Right cardiac atrium (tissue), 5 donors: ENCODE results near the gene TRPC3. TPM values are rescaled to one million over a fixed set of nuclear protein-coding genes. Genes with fewer than 3 reads are reported as not detected.

Source experiments
- ATAC-seq, 2 donors: fragments of 200-7000 bp; cut with Tn5 transposase; one replicate each; pipeline versions ENCODE4 v1.8.0 to v1.9.1; 2020; ENCODE audit warnings: moderate library complexity in 2 of 2, mild to moderate bottlenecking in 1 of 2
- DNase-seq, 3 donors: peaks; one replicate each; pipeline ENCODE4 v3.0.0-alpha.2; 2020
- H3K27ac ChIP-seq: one replicate; pipeline ENCODE4 v1.5.1; 2013; ENCODE audit warnings: mild to moderate bottlenecking, low read length, control low read depth, moderate library complexity
- H3K27me3 ChIP-seq: one replicate; pipeline ENCODE4 v1.6.1; 2013; ENCODE audit not compliant: control insufficient read depth, insufficient read depth
- H3K4me1 ChIP-seq: one replicate; pipeline ENCODE4 v1.6.1; 2013; ENCODE audit warnings: low read length; ENCODE audit not compliant: control insufficient read depth, insufficient read depth
- H3K4me3 ChIP-seq: one replicate; pipeline ENCODE4 v1.5.1; 2013; ENCODE audit warnings: low read length, control low read depth
- H3K9me3 ChIP-seq: one replicate; pipeline ENCODE4 v1.6.1; 2013; ENCODE audit warnings: low read length; ENCODE audit not compliant: control insufficient read depth
- WGBS: extraction: QIAGEN DNeasy Blood & Tissue Kit; methylation state at CpG from one replicate; pipeline ENCODE4 v1.1.7; 2013; 5-methylcytosine and 5-hydroxymethylcytosine counted together
- intact Hi-C, 4 donors: fragments of 100-400 bp; cut with DNase I; formaldehyde crosslinking; loops; one replicate each; pipeline versions ENCODE4 v1.11.0 to v1.14.0; 2022 to 2023
- long read RNA-seq, 4 donors: library from polyadenylated mRNA; unstranded; transcript quantifications; one replicate each; pipeline ENCODE4 v2.0.0, GENCODE V29; 2020 to 2021
- polyA plus RNA-seq: library from polyadenylated mRNA; stranded (reverse); fragments of 200-250 nt; gene quantifications from one replicate; pipeline ENCODE4 v1.2.3, GENCODE V29; 2013
- total RNA-seq, 4 donors: library from RNA; stranded (reverse); fragmentation: NEBNext Ultra II Directional; extraction: Animal tissue kit (Norgen Biotek cat#: 25700); gene quantifications; one replicate each; pipeline ENCODE4 v1.2.1, GENCODE V29; 2021
- donor health status: healthy with polysubstance abuse.
- donor health status: DM: no; HTN: yes; CAD: no.
- donor health status: DM: no; HTN: no; CAD: no.
- donor health status: DM: no; HTN: yes; CAD: no; lungs with severe emphysema.
- donor health status: DM: yes; HTN: yes; CAD: no.

Gene TRPC3
- under 1 TPM; 0.15 to 0.34 (median 0.24) TPM for total RNA-seq
- 0.09 TPM for polyA plus RNA-seq
- long read RNA-seq, donor 1, partial matches to known transcripts, result 0 of 2 reads
- long read RNA-seq, donor 1, other reads (novel, unspliced or antisense), result 1 of 2 reads
- long read RNA-seq, donor 2, result 0 reads
- long read RNA-seq, donor 3, partial matches to known transcripts, result 0 of 1 reads
- long read RNA-seq, donor 3, other reads (novel, unspliced or antisense), result 1 of 1 reads
- long read RNA-seq, donor 4, result 0 reads

GRCh38 chr4:121951521-121952110 lies at the start of gene TRPC3:
Gene TRPC3, minus strand, starts transcription at chr4:121952060. Its CDS starts 380 bp downstream, at chr4:121951680.
- H3K9me3 ChIP-seq, result no peaks in the 10 kb centered on the region
- H3K4me3 ChIP-seq, result peak within 1 kb of the TSS; percentile 68
- ATAC-seq (peak; percentile 39 to 44), DNase-seq (peak; percentile 27 to 70 (median 69))
- no peak within 1 kb of the TSS for H3K27ac ChIP-seq
- H3K4me1 ChIP-seq, result no peaks in the 10 kb centered on the region
- intact Hi-C loops, result no loop called here
- peaks cover 3% of the 10 kb centered on the region for H3K27me3 ChIP-seq
- under 1% methylated on average over 69 of the region's 69 CpGs for WGBS

- no peaks in the 10 kb centered on the region for H3K27me3 ChIP-seq
- H3K4me1 ChIP-seq, result no peaks in the 10 kb centered on the region
- 46% methylated on average over 4 of the region's 4 CpGs for WGBS
- DNase-seq (no peak), ATAC-seq (no peak)
- H3K9me3 ChIP-seq, result no peaks in the 10 kb centered on the region
- no peak overlapping the region for H3K4me3 ChIP-seq
- no peak overlapping the region for H3K27ac ChIP-seq
- intact Hi-C loops, result no loop called here
These were observed 49.0 kb upstream of the TRPC3 start for GRCh38 chr4:122000849-122001248.

- 65% methylated on average over 4 of the region's 4 CpGs for WGBS
- no peaks in the 10 kb centered on the region for H3K4me1 ChIP-seq
- no peak for DNase-seq
- ATAC-seq, result no peak
- H3K27me3 ChIP-seq, result no peaks in the 10 kb centered on the region
- no peaks in the 10 kb centered on the region for H3K9me3 ChIP-seq
- no peak overlapping the region for H3K4me3 ChIP-seq
- no peak overlapping the region for H3K27ac ChIP-seq
- intact Hi-C loops, result no loop called here
These were observed 46.2 kb upstream of the TRPC3 start for GRCh38 chr4:121998024-121998423.

- Histone ChIP-seq H3K27ac (no peak overlapping the region), H3K27me3 (no peaks in the 10 kb centered on the region), H3K4me3 (no peak overlapping the region), H3K4me1 (no peaks in the 10 kb centered on the region), H3K9me3 (no peaks in the 10 kb centered on the region)
- DNase-seq (no peak), ATAC-seq (no peak)
- intact Hi-C loops, result no loop called here
- WGBS, result 67% methylated on average over 3 of the region's 3 CpGs
These were observed 44.1 kb upstream of the TRPC3 start for GRCh38 chr4:121995790-121996537.

DNA sequence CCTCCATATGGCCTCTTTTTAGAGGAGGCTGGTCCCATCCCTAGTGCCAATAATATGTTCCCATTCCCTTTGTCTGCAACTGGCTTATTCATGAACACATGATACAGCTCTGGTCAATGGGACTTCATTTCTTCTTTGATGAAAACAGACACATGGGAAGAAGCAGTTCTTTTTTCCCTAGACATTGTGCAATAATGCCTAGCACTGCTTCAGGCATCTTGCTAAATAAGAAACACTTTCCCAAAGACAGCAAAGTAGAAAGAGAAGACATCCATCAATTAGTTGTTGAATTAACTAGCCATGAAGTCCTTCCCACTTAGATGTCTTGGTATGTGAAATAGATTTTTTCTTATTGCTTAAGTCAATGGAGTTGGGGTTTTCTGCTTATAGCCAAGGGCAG lies 40.1 kb upstream of the TRPC3 start:
- ATAC-seq (no peak), DNase-seq (no peak)
- Histone ChIP-seq H3K4me3 (no peak overlapping the region), H3K27me3 (no peaks in the 10 kb centered on the region), H3K27ac (no peak overlapping the region), H3K9me3 (no peaks in the 10 kb centered on the region), H3K4me1 (no peaks in the 10 kb centered on the region)
- intact Hi-C loops, result no loop called here

DNA sequence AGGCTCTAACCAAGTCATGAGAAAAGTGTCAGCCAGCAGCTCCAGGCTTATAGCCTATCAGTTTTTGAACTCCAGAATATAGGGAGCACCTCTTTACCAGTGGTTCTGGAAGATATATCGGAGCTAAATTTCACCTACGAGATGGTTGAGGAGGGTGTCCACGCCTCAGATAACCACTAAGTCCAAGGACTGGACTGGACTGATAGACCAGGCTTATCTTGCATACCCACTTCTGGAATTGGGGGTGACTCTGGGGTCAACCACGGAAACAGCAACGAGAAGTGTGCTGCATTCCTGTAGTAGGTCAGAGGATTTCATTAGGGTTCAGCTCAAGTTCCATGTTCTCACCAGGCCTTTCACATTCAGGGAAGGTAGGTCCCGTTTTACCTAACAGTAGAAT lies 38.6 kb upstream of the TRPC3 start:
- Histone ChIP-seq H3K4me1 (no peaks in the 10 kb centered on the region), H3K27ac (no peak overlapping the region), H3K27me3 (no peaks in the 10 kb centered on the region), H3K4me3 (no peak overlapping the region), H3K9me3 (no peaks in the 10 kb centered on the region)
- ATAC-seq (no peak), DNase-seq (no peak)
- WGBS, result 47% methylated on average over 6 of the region's 6 CpGs
- intact Hi-C loops, result no loop called here

- no peaks in the 10 kb centered on the region for H3K4me1 ChIP-seq
- no peaks in the 10 kb centered on the region for H3K27me3 ChIP-seq
- no peak overlapping the region for H3K4me3 ChIP-seq
- intact Hi-C loops, result no loop called here
- H3K9me3 ChIP-seq, result no peaks in the 10 kb centered on the region
- DNase-seq (peak in 1 of 3 donors; percentile 15), ATAC-seq (no peak)
- WGBS, result 37% methylated on average over 10 of the region's 10 CpGs
- no peak overlapping the region for H3K27ac ChIP-seq
These were observed 37.9 kb upstream of the TRPC3 start for GRCh38 chr4:121989715-121990114.

GRCh38 chr4:121988950-121989349 lies 37.1 kb upstream of the TRPC3 start:
- 79% methylated on average over 1 of the region's 1 CpG for WGBS
- intact Hi-C loops, result no loop called here
- Histone ChIP-seq H3K27ac (no peak overlapping the region), H3K27me3 (no peaks in the 10 kb centered on the region), H3K4me1 (no peaks in the 10 kb centered on the region), H3K9me3 (no peaks in the 10 kb centered on the region), H3K4me3 (no peak overlapping the region)
- DNase-seq (no peak), ATAC-seq (no peak)

- DNase-seq (no peak), ATAC-seq (no peak)
- Histone ChIP-seq H3K4me3 (no peak overlapping the region), H3K27ac (no peak overlapping the region), H3K27me3 (no peaks in the 10 kb centered on the region), H3K9me3 (no peaks in the 10 kb centered on the region), H3K4me1 (no peaks in the 10 kb centered on the region)
- 49% methylated on average over 3 of the region's 3 CpGs for WGBS
- intact Hi-C loops, result no loop called here
These were observed 28.8 kb upstream of the TRPC3 start for GRCh38 chr4:121980643-121981042.

DNA sequence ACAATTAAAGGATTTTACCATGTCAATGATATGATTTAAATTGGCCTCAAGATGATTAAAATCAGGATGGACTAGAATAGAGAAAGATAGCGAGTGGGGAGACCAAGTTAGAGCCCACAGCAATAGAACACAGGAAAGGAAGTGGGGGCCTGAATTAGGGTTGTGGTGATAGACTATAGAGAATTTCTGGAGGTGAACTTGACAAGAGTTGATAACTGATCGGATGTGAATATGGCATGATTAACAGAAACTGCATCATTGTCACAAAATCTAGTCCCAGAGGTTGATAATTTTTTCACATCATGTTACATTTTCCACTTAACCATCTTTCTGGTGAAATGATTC lies 26.3 kb upstream of the TRPC3 start:
- DNase-seq (no peak), ATAC-seq (no peak)
- intact Hi-C loops, result no loop called here
- H3K27me3 ChIP-seq, result no peaks in the 10 kb centered on the region
- H3K4me3 ChIP-seq, result no peak overlapping the region
- no peaks in the 10 kb centered on the region for H3K9me3 ChIP-seq
- H3K27ac ChIP-seq, result no peak overlapping the region
- WGBS, result 91% methylated on average over 2 of the region's 2 CpGs
- H3K4me1 ChIP-seq, result no peaks in the 10 kb centered on the region

DNA sequence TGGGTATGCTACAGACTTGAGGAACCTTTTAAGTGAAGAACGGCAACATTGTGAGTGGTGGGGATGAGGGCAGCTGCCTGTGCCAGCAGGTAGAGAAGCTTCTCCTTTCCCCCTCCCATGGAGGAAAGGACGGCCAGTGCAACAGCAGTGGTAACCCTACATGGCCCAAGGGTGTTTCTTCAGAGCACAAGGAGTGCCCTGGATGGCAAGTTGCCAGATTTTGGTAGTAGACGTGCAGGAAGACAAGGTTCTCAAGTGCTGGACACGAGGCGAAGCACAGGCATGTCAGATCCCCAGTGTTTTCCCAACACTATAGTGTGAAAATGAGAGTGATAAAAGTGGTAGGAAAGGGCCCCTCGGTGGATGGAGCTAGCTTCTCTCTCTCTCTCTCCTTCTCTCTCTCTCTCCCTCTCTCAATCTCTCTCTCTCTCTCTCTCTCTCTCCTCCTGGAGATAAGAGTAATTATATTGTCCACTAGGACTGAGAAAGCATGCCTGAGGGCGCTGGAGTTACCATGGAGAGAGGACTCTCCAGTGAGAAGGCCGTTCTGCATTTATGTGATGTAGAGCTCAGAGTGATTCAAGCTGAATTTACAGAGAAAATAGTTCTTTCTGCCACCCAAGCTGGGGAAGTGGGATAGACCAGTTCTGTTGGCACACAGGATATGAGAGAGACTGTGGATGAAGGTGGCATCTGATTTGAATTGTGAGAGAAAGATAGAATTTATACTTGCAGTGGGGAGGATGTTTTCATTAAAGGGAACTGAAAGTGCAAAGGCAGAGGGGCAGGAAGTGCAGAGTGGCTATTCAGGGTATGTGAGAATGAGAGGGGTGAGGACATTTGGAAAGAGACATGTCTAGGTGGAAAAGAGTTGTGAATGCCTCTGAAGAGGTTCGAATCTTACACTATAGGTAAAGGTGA lies 25.7 kb upstream of the TRPC3 start:
- no peaks in the 10 kb centered on the region for H3K9me3 ChIP-seq
- intact Hi-C loops, result no loop called here
- 46% methylated on average over 9 of the region's 9 CpGs for WGBS
- H3K27me3 ChIP-seq, result no peaks in the 10 kb centered on the region
- H3K4me3 ChIP-seq, result no peak overlapping the region
- ATAC-seq, result peak in 1 of 2 donors; percentile 36
- H3K27ac ChIP-seq, result no peak overlapping the region
- no peaks in the 10 kb centered on the region for H3K4me1 ChIP-seq
- no peak for DNase-seq
